ENCODE measurements around the gene FICD. TPM values are rescaled to one million over a fixed set of nuclear protein-coding genes. Genes with fewer than 3 reads are reported as not detected.

FICD gene
- total RNA-seq, 4 donors from 2014 or later, result 3.3 to 8.8 (median 5.5) TPM

GRCh38 chr12:108491256-108491655, 23.8 kb upstream of the FICD start:
- H3K9me3 ChIP-seq, result peaks cover 0 to 9% (median 0%) of the 10 kb centered on the region in 3 donors
- no peak for ATAC-seq
- peaks cover 25% of the 10 kb centered on the region for H3K27me3 ChIP-seq
- no peaks in the 10 kb centered on the region for H3K36me3 ChIP-seq
- no peak overlapping the region for H3K27ac ChIP-seq
- TF ChIP-seq POLR2A (IDR thresholded peaks at IDR 0.05) (no peak), POLR2AphosphoS5 (IDR thresholded peaks at IDR 0.05) (no peak), EP300 (IDR thresholded peaks at IDR 0.05) (no peak), CTCF (IDR thresholded peaks at IDR 0.05) (no peak)
- WGBS, 2 donors (ENCODE audit: low coverage in 1 of 2), result 50 to 68% methylated on average over 1 to 2 of the region's 2 CpGs
- no peaks in the 10 kb centered on the region for H3K4me1 ChIP-seq
- no peak overlapping the region for H3K4me3 ChIP-seq

GRCh38 chr12:108495054-108495453, 20.0 kb upstream of the FICD start:
- Histone ChIP-seq H3K27ac (no peak overlapping the region), H3K9me3 (no peaks in the 10 kb centered on the region), H3K4me3 (no peak overlapping the region), H3K36me3 (no peaks in the 10 kb centered on the region), H3K27me3 (peaks cover 61% of the 10 kb centered on the region), H3K4me1 (no peaks in the 10 kb centered on the region)
- TF ChIP-seq POLR2AphosphoS5 (IDR thresholded peaks at IDR 0.05), result no peak
- peak in 2 of 4 experiments; percentile 22 to 28 for TF ChIP-seq CTCF (IDR thresholded peaks at IDR 0.05)
- TF ChIP-seq POLR2A (IDR thresholded peaks at IDR 0.05), result no peak
- 60% methylated on average over 1 of the region's 1 CpG; no CpG with 5 or more reads in 1 of the 2 donors for WGBS, 2 donors (ENCODE audit: low coverage in 1 of 2)
- ATAC-seq, result no peak

GRCh38 chr12:108495823-108496579, 19.1 kb upstream of the FICD start:
- no peak overlapping the region for H3K4me3 ChIP-seq
- no peak overlapping the region for H3K27ac ChIP-seq
- H3K9me3 ChIP-seq, result no peaks in the 10 kb centered on the region
- no peak for TF ChIP-seq CTCF (IDR thresholded peaks at IDR 0.05)
- no peak for TF ChIP-seq POLR2AphosphoS5 (IDR thresholded peaks at IDR 0.05)
- no peak for TF ChIP-seq EP300 (IDR thresholded peaks at IDR 0.05)
- H3K36me3 ChIP-seq, result no peaks in the 10 kb centered on the region
- H3K4me1 ChIP-seq, result no peaks in the 10 kb centered on the region
- H3K27me3 ChIP-seq, result peaks cover 58% of the 10 kb centered on the region
- no peak for ATAC-seq
- WGBS, 2 donors (ENCODE audit: low coverage in 1 of 2), result 66 to 81% methylated on average over 8 to 11 of the region's 11 CpGs

GRCh38 chr12:108498136-108498535, 16.9 kb upstream of the FICD start:
- peaks cover 0 to 9% (median 0%) of the 10 kb centered on the region in 3 donors for H3K9me3 ChIP-seq
- peaks cover 73% of the 10 kb centered on the region for H3K27me3 ChIP-seq
- H3K4me1 ChIP-seq, result no peaks in the 10 kb centered on the region
- TF ChIP-seq POLR2AphosphoS5 (IDR thresholded peaks at IDR 0.05), result no peak
- no peak for TF ChIP-seq POLR2A (IDR thresholded peaks at IDR 0.05)
- no peak for TF ChIP-seq EP300 (IDR thresholded peaks at IDR 0.05)
- TF ChIP-seq CTCF (IDR thresholded peaks at IDR 0.05), result no peak
- no peak overlapping the region for H3K27ac ChIP-seq
- H3K36me3 ChIP-seq, result no peaks in the 10 kb centered on the region
- 74 to 83% methylated on average over 10 of the region's 11 CpGs for WGBS, 2 donors (ENCODE audit: low coverage in 1 of 2)
- no peak for ATAC-seq
- no peak overlapping the region for H3K4me3 ChIP-seq

GRCh38 chr12:108502922-108503321, 12.2 kb upstream of the FICD start:
- 81 to 87% methylated on average over 2 of the region's 2 CpGs for WGBS, 2 donors (ENCODE audit: low coverage in 1 of 2)
- H3K36me3 ChIP-seq, result no peaks in the 10 kb centered on the region

More at GRCh38 chr12:108502922-108503321, 12.2 kb upstream of the FICD start:
- H3K4me3 ChIP-seq, result no peak overlapping the region
- H3K27ac ChIP-seq, result no peak overlapping the region
- TF ChIP-seq CTCF (IDR thresholded peaks at IDR 0.05) (no peak), EP300 (IDR thresholded peaks at IDR 0.05) (no peak), POLR2A (IDR thresholded peaks at IDR 0.05) (no peak), POLR2AphosphoS5 (IDR thresholded peaks at IDR 0.05) (no peak)
- H3K27me3 ChIP-seq, result peaks cover 62% of the 10 kb centered on the region
- no peak for ATAC-seq
- H3K4me1 ChIP-seq, result no peaks in the 10 kb centered on the region
- H3K9me3 ChIP-seq, result peaks cover 0 to 13% (median 0%) of the 10 kb centered on the region in 3 donors
